Ishikawa (cell line): ENCODE data around the gene LZIC.

Experiments used
- CEBPB ChIP-seq: IDR thresholded peaks from 2 replicates; pipeline ENCODE4 v1.6.1; 2012
- CREB1 ChIP-seq: IDR thresholded peaks from 2 replicates; pipeline ENCODE4 v1.6.1; 2012; ENCODE audit warnings: low read depth
- EGR1 ChIP-seq: IDR thresholded peaks from 2 replicates; pipeline ENCODE4 v1.6.1; 2012
- EP300 ChIP-seq: IDR thresholded peaks from 2 replicates; pipeline ENCODE4 v1.6.1; 2012; ENCODE audit warnings: borderline replicate concordance
- FOXM1 ChIP-seq: IDR thresholded peaks from 2 replicates; pipeline ENCODE4 v1.6.1; 2012; ENCODE audit warnings: low read depth, borderline replicate concordance
- RAD21 ChIP-seq: IDR thresholded peaks from 2 replicates; pipeline ENCODE4 v1.6.1; 2012; ENCODE audit warnings: low read depth
- TAF1 ChIP-seq: IDR thresholded peaks from 2 replicates; pipeline ENCODE4 v1.6.1; 2012; ENCODE audit warnings: low read depth, mild to moderate bottlenecking
- TCF12 ChIP-seq: IDR thresholded peaks from 2 replicates; pipeline ENCODE4 v1.6.1; 2012; ENCODE audit warnings: low read depth
- TEAD4 ChIP-seq: IDR thresholded peaks from 2 replicates; pipeline ENCODE4 v1.6.1; 2012
- USF1 ChIP-seq: IDR thresholded peaks from 2 replicates; pipeline ENCODE4 v1.6.1; 2012
- YY1 ChIP-seq: IDR thresholded peaks from 2 replicates; pipeline ENCODE4 v1.6.1; 2012; ENCODE audit warnings: low read depth
- ZBTB7A ChIP-seq: IDR thresholded peaks from 2 replicates; pipeline ENCODE4 v1.6.1; 2012; ENCODE audit warnings: low read depth
- TF ChIP-seq, protein P1 (sequence below): IDR thresholded peaks from 2 replicates; pipeline ENCODE4 v1.6.1; 2012
- TF ChIP-seq, protein P2 (sequence below): IDR thresholded peaks from 2 replicates; pipeline ENCODE4 v1.6.1; 2012; ENCODE audit warnings: low read depth, mild to moderate bottlenecking

DNA sequence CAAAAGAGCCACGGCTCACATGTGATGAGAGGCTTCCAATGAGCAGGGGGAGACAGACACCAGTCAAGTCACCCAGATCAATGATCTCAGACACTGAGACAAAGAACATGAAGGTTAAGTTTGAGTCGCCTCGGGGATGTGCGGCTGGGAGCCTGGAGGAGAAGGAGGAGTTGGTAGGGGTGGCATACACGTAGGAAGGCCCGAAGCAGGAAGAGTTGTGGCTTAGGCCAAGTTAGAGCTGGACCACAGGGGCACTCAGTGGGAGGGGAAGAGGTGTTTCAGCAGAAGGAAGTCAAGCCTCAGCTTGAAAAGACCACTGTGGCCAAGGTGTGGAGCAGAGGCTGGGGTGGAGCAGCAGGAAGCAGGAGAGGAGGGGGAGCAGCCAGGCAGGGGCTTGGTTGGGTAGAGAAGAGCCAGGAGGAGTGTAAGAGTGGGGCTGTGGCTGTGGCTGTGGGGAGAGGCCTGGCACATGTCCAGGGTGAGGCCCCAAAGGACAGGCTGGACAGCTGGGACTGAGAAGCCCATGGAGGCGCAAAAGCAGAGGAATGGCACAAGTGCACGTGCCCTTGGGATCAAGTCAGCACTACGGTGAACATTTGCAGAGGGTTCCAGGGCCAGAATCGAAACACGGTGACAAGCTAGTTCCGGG lies 60.8 kb downstream of the LZIC start:
- TF ChIP-seq USF1, result no peak
- TF ChIP-seq CEBPB, result no peak
- TF ChIP-seq RAD21, result no peak
- TF ChIP-seq YY1, result no peak
- no peak for TF ChIP-seq EP300
- TF ChIP-seq TAF1, result no peak
- TF ChIP-seq, protein P1, sequence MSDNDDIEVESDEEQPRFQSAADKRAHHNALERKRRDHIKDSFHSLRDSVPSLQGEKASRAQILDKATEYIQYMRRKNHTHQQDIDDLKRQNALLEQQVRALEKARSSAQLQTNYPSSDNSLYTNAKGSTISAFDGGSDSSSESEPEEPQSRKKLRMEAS, result no peak
- TF ChIP-seq, protein P2, sequence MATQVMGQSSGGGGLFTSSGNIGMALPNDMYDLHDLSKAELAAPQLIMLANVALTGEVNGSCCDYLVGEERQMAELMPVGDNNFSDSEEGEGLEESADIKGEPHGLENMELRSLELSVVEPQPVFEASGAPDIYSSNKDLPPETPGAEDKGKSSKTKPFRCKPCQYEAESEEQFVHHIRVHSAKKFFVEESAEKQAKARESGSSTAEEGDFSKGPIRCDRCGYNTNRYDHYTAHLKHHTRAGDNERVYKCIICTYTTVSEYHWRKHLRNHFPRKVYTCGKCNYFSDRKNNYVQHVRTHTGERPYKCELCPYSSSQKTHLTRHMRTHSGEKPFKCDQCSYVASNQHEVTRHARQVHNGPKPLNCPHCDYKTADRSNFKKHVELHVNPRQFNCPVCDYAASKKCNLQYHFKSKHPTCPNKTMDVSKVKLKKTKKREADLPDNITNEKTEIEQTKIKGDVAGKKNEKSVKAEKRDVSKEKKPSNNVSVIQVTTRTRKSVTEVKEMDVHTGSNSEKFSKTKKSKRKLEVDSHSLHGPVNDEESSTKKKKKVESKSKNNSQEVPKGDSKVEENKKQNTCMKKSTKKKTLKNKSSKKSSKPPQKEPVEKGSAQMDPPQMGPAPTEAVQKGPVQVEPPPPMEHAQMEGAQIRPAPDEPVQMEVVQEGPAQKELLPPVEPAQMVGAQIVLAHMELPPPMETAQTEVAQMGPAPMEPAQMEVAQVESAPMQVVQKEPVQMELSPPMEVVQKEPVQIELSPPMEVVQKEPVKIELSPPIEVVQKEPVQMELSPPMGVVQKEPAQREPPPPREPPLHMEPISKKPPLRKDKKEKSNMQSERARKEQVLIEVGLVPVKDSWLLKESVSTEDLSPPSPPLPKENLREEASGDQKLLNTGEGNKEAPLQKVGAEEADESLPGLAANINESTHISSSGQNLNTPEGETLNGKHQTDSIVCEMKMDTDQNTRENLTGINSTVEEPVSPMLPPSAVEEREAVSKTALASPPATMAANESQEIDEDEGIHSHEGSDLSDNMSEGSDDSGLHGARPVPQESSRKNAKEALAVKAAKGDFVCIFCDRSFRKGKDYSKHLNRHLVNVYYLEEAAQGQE, result no peak
- no peak for TF ChIP-seq TEAD4
- TF ChIP-seq TCF12, result no peak
- TF ChIP-seq EGR1, result no peak
- TF ChIP-seq FOXM1, result no peak
- no peak for TF ChIP-seq ZBTB7A
- TF ChIP-seq CREB1, result no peak
